Endodermal cell (in vitro differentiated cells): ENCODE measurements around the gene COG5. TPM values are rescaled to one million over a fixed set of nuclear protein-coding genes. Genes with fewer than 3 reads are reported as not detected.

Experiments used
- DNase-seq: peaks from one replicate; pipeline ENCODE4 v3.0.0-alpha.2; 2017
- H3K27ac ChIP-seq: 2 replicates; pipeline ENCODE4 v1.5.1; 2013; ENCODE audit warnings: mild to moderate bottlenecking, low read depth, low read length, moderate library complexity
- H3K27me3 ChIP-seq: 2 replicates; pipeline ENCODE4 v1.6.1; 2013; ENCODE audit warnings: mild to moderate bottlenecking, low read length, moderate library complexity; ENCODE audit not compliant: insufficient read depth, control insufficient read depth, poor library complexity, severe bottlenecking
- H3K36me3 ChIP-seq: 2 replicates; pipeline ENCODE4 v1.7.0; 2013; ENCODE audit warnings: mild to moderate bottlenecking, low read length, moderate library complexity; ENCODE audit not compliant: control insufficient read depth, insufficient read depth
- H3K4me1 ChIP-seq: one replicate; pipeline ENCODE4 v1.7.0; 2013; ENCODE audit warnings: low read length; ENCODE audit not compliant: control insufficient read depth, insufficient read depth
- H3K4me3 ChIP-seq: 2 replicates; pipeline ENCODE4 v1.5.1; 2013; ENCODE audit warnings: mild to moderate bottlenecking, low read length, moderate library complexity
- H3K9ac ChIP-seq: 2 replicates; pipeline ENCODE4 v1.6.1; 2013; ENCODE audit warnings: mild to moderate bottlenecking, low read length, moderate library complexity; ENCODE audit not compliant: poor library complexity, severe bottlenecking; ENCODE audit errors: extremely low read depth
- H3K9me3 ChIP-seq: 2 replicates; pipeline ENCODE4 v1.6.1; 2013; ENCODE audit warnings: mild to moderate bottlenecking, low read length, moderate library complexity; ENCODE audit not compliant: control insufficient read depth
- H3K27ac Mint-ChIP-seq: 2 replicates; pipeline ENCODE4 v1.8.0; 2020; ENCODE audit warnings: mixed read lengths
- H3K27me3 Mint-ChIP-seq: 2 replicates; pipeline ENCODE4 v1.8.0; 2021; ENCODE audit warnings: mild to moderate bottlenecking, mixed read lengths; ENCODE audit not compliant: insufficient read depth
- H3K36me3 Mint-ChIP-seq: 2 replicates; pipeline ENCODE4 v1.8.0; 2020; ENCODE audit warnings: low read depth, mixed read lengths
- H3K4me1 Mint-ChIP-seq: 2 replicates; pipeline ENCODE4 v1.8.0; 2020; ENCODE audit warnings: mixed read lengths
- H3K4me3 Mint-ChIP-seq: 2 replicates; pipeline ENCODE4 v1.8.0; 2020; ENCODE audit warnings: mild to moderate bottlenecking, moderate library complexity, mixed read lengths
- H3K9me3 Mint-ChIP-seq: 2 replicates; pipeline ENCODE4 v1.8.0; 2020; ENCODE audit warnings: mild to moderate bottlenecking, mixed read lengths
- WGBS, 2 experiments: methylation state at CpG; one replicate each; pipeline versions ENCODE4 v1.1.5 to v1.1.7; 2013; ENCODE audit warnings: missing lambda C conversion rate in 2 of 2, mixed read lengths in 1 of 2; ENCODE audit not compliant: insufficient coverage in 1 of 2, insufficient read length in 1 of 2; 5-methylcytosine and 5-hydroxymethylcytosine counted together
- total RNA-seq, 2 donors: library from RNA; stranded (reverse); fragmentation: NEBNext Ultra II Directional in 1 of 2; extraction: Animal tissue kit (Norgen Biotek cat#: 25700) in 1 of 2; gene quantifications; 2 replicates in 1 of 2; 3 replicates in 1 of 2; pipeline ENCODE4 v1.2.1, GENCODE V29; 2021
- TF ChIP-seq, protein P1 (sequence below): fragments of 200-600 bp; sonication (generic); conservative IDR thresholded peaks from 2 replicates; pipeline ENCODE4 v1.5.0; 2021; ENCODE audit warnings: antibody characterized with exemption, mild to moderate bottlenecking

The COG5 gene
- total RNA-seq, 2 donors from 2014 or later = 25.5 to 34.7 TPM

DNA sequence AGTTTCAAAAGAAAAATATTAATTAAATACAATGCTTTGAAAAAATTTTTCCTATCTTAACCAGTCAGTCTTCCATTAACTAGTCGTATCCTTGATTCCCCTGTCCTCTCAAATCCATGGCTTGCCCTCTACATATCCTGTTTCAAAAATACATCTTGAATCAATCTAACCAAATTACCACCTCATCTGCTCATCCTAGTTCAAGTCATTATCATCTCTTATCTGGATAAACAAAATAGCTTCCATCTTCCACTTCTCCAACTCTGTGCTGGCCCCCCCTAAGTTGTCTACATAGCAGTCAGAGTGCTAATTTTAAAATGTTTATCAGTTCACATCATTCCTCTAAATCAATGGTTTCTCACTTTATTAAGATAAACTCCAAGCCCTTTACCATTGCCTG lies 269.5 kb downstream of the COG5 start:
- TF ChIP-seq, protein P1, sequence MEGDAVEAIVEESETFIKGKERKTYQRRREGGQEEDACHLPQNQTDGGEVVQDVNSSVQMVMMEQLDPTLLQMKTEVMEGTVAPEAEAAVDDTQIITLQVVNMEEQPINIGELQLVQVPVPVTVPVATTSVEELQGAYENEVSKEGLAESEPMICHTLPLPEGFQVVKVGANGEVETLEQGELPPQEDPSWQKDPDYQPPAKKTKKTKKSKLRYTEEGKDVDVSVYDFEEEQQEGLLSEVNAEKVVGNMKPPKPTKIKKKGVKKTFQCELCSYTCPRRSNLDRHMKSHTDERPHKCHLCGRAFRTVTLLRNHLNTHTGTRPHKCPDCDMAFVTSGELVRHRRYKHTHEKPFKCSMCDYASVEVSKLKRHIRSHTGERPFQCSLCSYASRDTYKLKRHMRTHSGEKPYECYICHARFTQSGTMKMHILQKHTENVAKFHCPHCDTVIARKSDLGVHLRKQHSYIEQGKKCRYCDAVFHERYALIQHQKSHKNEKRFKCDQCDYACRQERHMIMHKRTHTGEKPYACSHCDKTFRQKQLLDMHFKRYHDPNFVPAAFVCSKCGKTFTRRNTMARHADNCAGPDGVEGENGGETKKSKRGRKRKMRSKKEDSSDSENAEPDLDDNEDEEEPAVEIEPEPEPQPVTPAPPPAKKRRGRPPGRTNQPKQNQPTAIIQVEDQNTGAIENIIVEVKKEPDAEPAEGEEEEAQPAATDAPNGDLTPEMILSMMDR = no peak
- Histone ChIP-seq H3K27me3 (no peaks in the 10 kb centered on the region), H3K4me1 (no peaks in the 10 kb centered on the region), H3K36me3 (peaks cover 9% of the 10 kb centered on the region), H3K27ac (no peak overlapping the region), H3K4me3 (no peak overlapping the region), H3K9me3 (peaks cover 18% of the 10 kb centered on the region), H3K9ac (no peak overlapping the region)
- Mint-ChIP-seq H3K27ac (no peak overlapping the region), H3K9me3 (peaks cover 16% of the 10 kb centered on the region), H3K36me3 (peaks cover 29% of the 10 kb centered on the region), H3K4me1 (peaks cover 26% of the 10 kb centered on the region), H3K4me3 (no peak overlapping the region), H3K27me3 (no peaks in the 10 kb centered on the region)
- 88 to 93% methylated on average over 1 of the region's 1 CpG for WGBS, 2 experiments
- DNase-seq = no peak

DNA sequence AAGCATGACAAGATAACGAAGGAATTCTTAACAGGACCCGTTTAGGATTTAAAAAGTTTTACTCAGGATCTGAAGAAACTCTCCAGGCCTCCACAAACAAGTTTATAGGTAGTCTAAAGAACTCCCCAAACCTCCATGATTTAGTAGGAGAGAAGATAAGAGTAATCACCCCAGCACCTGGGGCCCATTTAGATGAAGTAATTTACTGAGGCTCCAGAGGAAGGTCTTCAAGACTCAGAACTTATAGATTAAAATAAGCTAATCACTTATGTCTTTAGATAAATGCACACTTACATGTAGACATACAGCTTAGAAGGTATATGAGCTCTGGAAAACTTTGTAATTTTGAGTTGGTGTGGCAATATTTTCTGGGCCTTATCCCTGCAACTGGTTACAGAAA lies 271.1 kb downstream of the COG5 start:
- H3K27ac Mint-ChIP-seq = peak overlapping the region; percentile 40
- H3K9ac ChIP-seq = no peak overlapping the region
- H3K4me3 ChIP-seq = no peak overlapping the region
- no peak overlapping the region for H3K4me3 Mint-ChIP-seq
- H3K4me1 ChIP-seq = no peaks in the 10 kb centered on the region
- TF ChIP-seq, protein P1 = no peak
- H3K9me3 ChIP-seq = peaks cover 18% of the 10 kb centered on the region
- no peaks in the 10 kb centered on the region for H3K27me3 Mint-ChIP-seq
- DNase-seq = no peak
- H3K27ac ChIP-seq = no peak overlapping the region
- peaks cover 16% of the 10 kb centered on the region for H3K9me3 Mint-ChIP-seq
- H3K36me3 Mint-ChIP-seq = peaks cover 32% of the 10 kb centered on the region
- H3K27me3 ChIP-seq = no peaks in the 10 kb centered on the region
- peaks cover 26% of the 10 kb centered on the region for H3K4me1 Mint-ChIP-seq
- peaks cover 9% of the 10 kb centered on the region for H3K36me3 ChIP-seq
- 77% methylated on average over 2 of the region's 2 CpGs; no CpG with 5 or more reads in 1 of the 2 experiments for WGBS, 2 experiments

DNA sequence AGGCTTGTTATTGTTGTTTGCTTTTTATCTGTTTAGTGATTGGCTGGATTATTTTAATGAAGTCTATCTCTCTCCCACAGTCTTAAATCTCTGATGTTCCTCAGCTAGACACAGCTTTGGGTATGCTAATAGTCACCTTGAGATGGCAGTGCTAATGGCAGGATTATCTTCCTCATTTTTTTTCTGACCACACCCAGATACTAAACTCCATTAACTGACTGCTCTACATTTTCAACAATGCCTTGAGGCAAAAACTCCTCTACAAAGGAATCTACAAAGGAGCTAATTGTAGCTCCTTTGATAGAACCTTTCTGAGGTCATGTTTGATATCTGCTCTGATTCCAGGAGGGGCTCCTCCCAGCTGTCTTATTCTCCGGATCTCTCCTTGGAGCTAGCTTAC lies 272.3 kb downstream of the COG5 start:
- no peak overlapping the region for H3K4me3 ChIP-seq
- Mint-ChIP-seq H3K36me3 (peaks cover 32% of the 10 kb centered on the region), H3K9me3 (peaks cover 16% of the 10 kb centered on the region), H3K27ac (no peak overlapping the region), H3K4me1 (peaks cover 26% of the 10 kb centered on the region), H3K4me3 (no peak overlapping the region), H3K27me3 (no peaks in the 10 kb centered on the region)
- no peak overlapping the region for H3K9ac ChIP-seq
- H3K36me3 ChIP-seq = peaks cover 9% of the 10 kb centered on the region
- H3K9me3 ChIP-seq = peaks cover 18% of the 10 kb centered on the region
- H3K27me3 ChIP-seq = no peaks in the 10 kb centered on the region
- no peaks in the 10 kb centered on the region for H3K4me1 ChIP-seq
- TF ChIP-seq, protein P1 = no peak
- 86% methylated on average over 1 of the region's 1 CpG; no CpG with 5 or more reads in 1 of the 2 experiments for WGBS, 2 experiments
- no peak for DNase-seq
- H3K27ac ChIP-seq = no peak overlapping the region
